Astrocyte of the spinal cord (primary cell): Measurements from ENCODE around the gene CCDC66.

ENCODE experiments used
- DNase-seq: peaks from one replicate; pipeline ENCODE4 v3.0.0; 2011; ENCODE audit warnings: low read depth, low spot score
- H3K4me3 ChIP-seq: 2 replicates; pipeline ENCODE4 v1.5.1; 2011; ENCODE audit warnings: low read depth, mild to moderate bottlenecking, low read length, moderate library complexity
- CTCF ChIP-seq: IDR thresholded peaks from 2 replicates; pipeline ENCODE4 v1.5.1; 2012; ENCODE audit warnings: low read depth, mild to moderate bottlenecking, low read length, inconsistent platforms
- in situ Hi-C: cut with HindIII; loops from 2 replicates; pipeline ENCODE4 v1.10.0; 2017; ENCODE audit warnings: low sequenced_read_pairs

CCDC66 gene

GRCh38 chr3:56620371-56620770, 63.4 kb downstream of the CCDC66 start:
- in situ Hi-C loops = no loop called here
- no peak overlapping the region for H3K4me3 ChIP-seq
- no peak for DNase-seq
- TF ChIP-seq CTCF = no peak

GRCh38 chr3:56621681-56622080, 64.7 kb downstream of the CCDC66 start:
- no peak for TF ChIP-seq CTCF
- in situ Hi-C loops = no loop called here
- no peak for DNase-seq
- H3K4me3 ChIP-seq = no peak overlapping the region

- DNase-seq = no peak
- TF ChIP-seq CTCF = no peak
- no peak overlapping the region for H3K4me3 ChIP-seq
- in situ Hi-C loops = no loop called here
These were observed 65.4 kb downstream of the CCDC66 start for GRCh38 chr3:56622381-56622780.

- peak; percentile 15 for DNase-seq
- TF ChIP-seq CTCF = no peak
- no peak overlapping the region for H3K4me3 ChIP-seq
- in situ Hi-C loops = no loop called here
These were observed 67.8 kb downstream of the CCDC66 start for GRCh38 chr3:56624725-56625124.

- DNase-seq = no peak
- in situ Hi-C loops = no loop called here
- H3K4me3 ChIP-seq = no peak overlapping the region
- no peak for TF ChIP-seq CTCF
These were observed 72.1 kb downstream of the CCDC66 start for GRCh38 chr3:56629047-56629446.

- DNase-seq = no peak
- TF ChIP-seq CTCF = no peak
- H3K4me3 ChIP-seq = no peak overlapping the region
- in situ Hi-C loops = no loop called here
These were observed 72.5 kb downstream of the CCDC66 start for GRCh38 chr3:56629451-56629850.

- no peak for TF ChIP-seq CTCF
- in situ Hi-C loops = no loop called here
- DNase-seq = no peak
- no peak overlapping the region for H3K4me3 ChIP-seq
These were observed 74.0 kb downstream of the CCDC66 start for GRCh38 chr3:56630966-56631365.
